Uterus (tissue), 2 donors: ENCODE results near the gene MSI2.

ENCODE experiments used
- CTCF ChIP-seq, 4 experiments: fragments of 200-600 bp in 2 of 4; fragments of 450-650 bp in 2 of 4; sonication (generic) in 2 of 4; IDR thresholded peaks; one replicate each; pipeline ENCODE4 v1.5.1; 2016 to 2019; ENCODE audit warnings: antibody characterized with exemption in 4 of 4, mild to moderate bottlenecking in 2 of 4, moderate library complexity in 1 of 4
- POLR2A ChIP-seq, 2 donors: fragments of 450-650 bp; IDR thresholded peaks; one replicate each; pipeline ENCODE4 v1.6.1; 2016; ENCODE audit warnings: antibody characterized with exemption in 2 of 2, mild to moderate bottlenecking in 1 of 2, moderate library complexity in 1 of 2

DNA sequence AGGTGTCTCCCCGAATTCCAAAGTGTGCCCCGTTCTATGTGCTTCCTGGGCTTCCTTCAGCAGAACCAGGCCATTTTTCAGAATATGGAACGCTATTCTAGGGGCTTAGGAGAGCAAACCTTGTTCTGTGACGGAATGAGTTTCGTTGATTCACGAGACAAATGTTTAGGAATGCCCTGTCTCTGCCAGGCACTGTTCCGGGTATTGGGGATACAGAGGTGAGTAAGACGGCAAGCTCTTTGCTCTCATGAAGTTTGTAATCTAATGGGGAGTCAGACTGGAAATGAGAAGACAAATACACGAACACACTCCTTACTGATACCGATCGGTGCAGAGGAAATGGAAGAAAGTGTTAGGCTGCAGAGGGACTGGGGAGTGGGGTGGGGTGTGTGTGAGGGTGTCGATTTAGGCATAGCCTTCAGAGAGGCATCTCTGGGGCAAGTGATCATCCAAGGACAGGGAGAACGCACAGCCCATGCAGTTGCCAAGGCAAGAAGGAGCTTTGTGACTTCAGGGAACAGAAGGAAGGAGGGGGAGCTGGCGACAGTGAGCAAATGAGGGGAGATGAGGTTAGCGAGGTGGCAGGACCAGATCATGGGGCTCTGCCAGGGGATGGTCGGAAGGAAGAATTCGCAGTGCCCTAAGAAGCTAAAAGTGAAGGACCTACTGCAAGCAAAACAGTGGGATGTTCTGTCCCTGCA lies 189.6 kb downstream of the MSI2 start:
- TF ChIP-seq CTCF (IDR thresholded peaks at IDR 0.05), result no peak
- no peak for TF ChIP-seq POLR2A (IDR thresholded peaks at IDR 0.05)
